DMS114 treated with DMSO at 0.1 percent for 48 hours (cell line): ENCODE data around the gene EXOC8.
"Not testable (repeated sequence)": the region's sequence is repeated elsewhere in the genome, so short reads cannot be mapped to it uniquely, and the experiment has no call there.

ENCODE experiments used
- DNase-seq: peaks from one replicate; lab custom pipeline; 2025; ENCODE audit not compliant: unreplicated experiment; lab: John Stamatoyannopoulos, UW

EXOC8 gene

GRCh38 chr1:231353086-231353485 is 15.4 kb upstream of the EXOC8 start:
- no peak for DNase-seq

- no peak for DNase-seq
Observed at GRCh38 chr1:231351816-231352215, 14.2 kb upstream of the EXOC8 start.

GRCh38 chr1:231348856-231349255 is 11.2 kb upstream of the EXOC8 start:
- DNase-seq: not testable (repeated sequence)

- DNase-seq: no peak
Observed at GRCh38 chr1:231348442-231348841, 10.8 kb upstream of the EXOC8 start.

GRCh38 chr1:231347961-231348360 is 10.3 kb upstream of the EXOC8 start:
- no peak for DNase-seq

- DNase-seq: no peak
Observed at GRCh38 chr1:231340328-231341013, 2.8 kb upstream of the EXOC8 start.

- no peak for DNase-seq
Observed at GRCh38 chr1:231338270-231339128, 847 bp upstream of the EXOC8 start, which contains the start of gene SPRTN. TSS of gene SPRTN (plus strand) at chr1:231338293. CDS start at chr1:231338384, 91 bp downstream.

- no peak for DNase-seq
Observed at GRCh38 chr1:231337043-231337471, 595 bp downstream of the EXOC8 start.

- no peak for DNase-seq
Observed at GRCh38 chr1:231335663-231336602, 1.7 kb downstream of the EXOC8 start.

- no peak for DNase-seq
Observed at GRCh38 chr1:231334952-231335351, 2.7 kb downstream of the EXOC8 start.

GRCh38 chr1:231334079-231334666 is 3.5 kb downstream of the EXOC8 start:
- no peak for DNase-seq

- no peak for DNase-seq
Observed at GRCh38 chr1:231332761-231333160, 4.9 kb downstream of the EXOC8 start.

GRCh38 chr1:231329483-231329882 is 8.2 kb downstream of the EXOC8 start:
- DNase-seq: no peak

- no peak for DNase-seq
Observed at GRCh38 chr1:231327617-231328016, 10.0 kb downstream of the EXOC8 start.

GRCh38 chr1:231326248-231326647 is 11.4 kb downstream of the EXOC8 start:
- no peak for DNase-seq

- DNase-seq: no peak
Observed at GRCh38 chr1:231324660-231325059, 13.0 kb downstream of the EXOC8 start.

GRCh38 chr1:231322880-231323530 is 14.6 kb downstream of the EXOC8 start:
- no peak for DNase-seq

- no peak for DNase-seq
Observed at GRCh38 chr1:231319080-231319479, 18.6 kb downstream of the EXOC8 start.

GRCh38 chr1:231318568-231318967 is 19.1 kb downstream of the EXOC8 start:
- DNase-seq: no peak

- no peak for DNase-seq
Observed at GRCh38 chr1:231318015-231318355, 19.7 kb downstream of the EXOC8 start.
